ENCODE results near the gene PPP1R12C.

PPP1R12C gene

GRCh38 chr19:55105237-55105636, 12.2 kb downstream of the PPP1R12C start:
- peaks cover 23 to 56% of the 10 kb centered on the region in 2 donors for H3K36me3 ChIP-seq (replicated peaks in 1 of 2; ENCODE audit: control insufficient read depth in 2 of 2, insufficient read depth in 2 of 2, low read length in 2 of 2)
- no peak overlapping the region for H3K4me3 ChIP-seq (ENCODE audit: low read length in 2 of 2)
- peaks cover 9% of the 10 kb centered on the region for H3K79me1 ChIP-seq (ENCODE audit: low read depth, low read length)
- no peak overlapping the region for H3K23ac ChIP-seq (ENCODE audit: low read depth, low read length, poor library complexity)
- H3K14ac ChIP-seq (ENCODE audit: low read length): no peak overlapping the region
- H2BK5ac ChIP-seq (ENCODE audit: low read length): no peak overlapping the region
- H3K9me3 ChIP-seq (replicated peaks in 1 of 2; ENCODE audit: control insufficient read depth in 2 of 2, insufficient read depth in 1 of 2, low read depth in 1 of 2, low read length in 2 of 2): peaks cover 6 to 7% of the 10 kb centered on the region in 2 donors
- H2AFZ ChIP-seq (ENCODE audit: low read length): no peak overlapping the region
- no peaks in the 10 kb centered on the region for H3K4me1 ChIP-seq (ENCODE audit: control insufficient read depth in 2 of 2, insufficient read depth in 1 of 2, low read depth in 1 of 2, low read length in 2 of 2)
- no peak overlapping the region for H3K4ac ChIP-seq (ENCODE audit: low read length)
- H2BK12ac ChIP-seq (ENCODE audit: low read length): no peak overlapping the region
- H3K4me2 ChIP-seq (ENCODE audit: insufficient read depth, low read length, poor library complexity, severe bottlenecking): no peak overlapping the region
- no peak overlapping the region for H3K27ac ChIP-seq (replicated peaks; ENCODE audit: low read length)
- WGBS, 2 donors (ENCODE audit: extremely low coverage in 2 of 2, insufficient read length in 2 of 2, insufficient replicate concordance in 1 of 2): no CpG with 5 or more reads among the region's 2 CpGs
- H3K9ac ChIP-seq (ENCODE audit: low read depth, low read length, poor library complexity): no peak overlapping the region
- no peak overlapping the region for H2BK120ac ChIP-seq (ENCODE audit: low read depth, low read length)
- no peaks in the 10 kb centered on the region for H3K27me3 ChIP-seq (ENCODE audit: control insufficient read depth in 3 of 3, insufficient read depth in 3 of 3, low read depth in 1 of 3, low read length in 3 of 3)
- H2AK5ac ChIP-seq (ENCODE audit: low read depth, low read length): no peak overlapping the region
- no peak overlapping the region for H3K18ac ChIP-seq (ENCODE audit: low read length)
- no peak for DNase-seq (ENCODE audit: low spot score)
- no peak overlapping the region for H4K91ac ChIP-seq (ENCODE audit: low read depth, low read length, poor library complexity)
- no peak overlapping the region for H4K8ac ChIP-seq (ENCODE audit: low read depth, low read length)
- H2BK15ac ChIP-seq (ENCODE audit: low read length): no peak overlapping the region

GRCh38 chr19:55103190-55103589, 14.2 kb downstream of the PPP1R12C start:
- H3K18ac ChIP-seq (ENCODE audit: low read length): no peak overlapping the region
- H3K4me2 ChIP-seq (ENCODE audit: insufficient read depth, low read length, poor library complexity, severe bottlenecking): no peak overlapping the region
- H2BK15ac ChIP-seq (ENCODE audit: low read length): no peak overlapping the region
- no peak overlapping the region for H2AK5ac ChIP-seq (ENCODE audit: low read depth, low read length)
- no peak for DNase-seq (ENCODE audit: low spot score)
- peaks cover 6 to 7% of the 10 kb centered on the region in 2 donors for H3K9me3 ChIP-seq (replicated peaks in 1 of 2; ENCODE audit: control insufficient read depth in 2 of 2, insufficient read depth in 1 of 2, low read depth in 1 of 2, low read length in 2 of 2)
- no peaks in the 10 kb centered on the region for H3K4me1 ChIP-seq (ENCODE audit: control insufficient read depth in 2 of 2, insufficient read depth in 1 of 2, low read depth in 1 of 2, low read length in 2 of 2)
- H3K4me3 ChIP-seq (ENCODE audit: low read length in 2 of 2): peak overlapping the region in 1 of 2 donors; percentile 47
- H2BK120ac ChIP-seq (ENCODE audit: low read depth, low read length): no peak overlapping the region
- H2BK5ac ChIP-seq (ENCODE audit: low read length): no peak overlapping the region
- peaks cover 10% of the 10 kb centered on the region for H3K79me1 ChIP-seq (ENCODE audit: low read depth, low read length)
- H3K9ac ChIP-seq (ENCODE audit: low read depth, low read length, poor library complexity): no peak overlapping the region
- no peak overlapping the region for H3K23ac ChIP-seq (ENCODE audit: low read depth, low read length, poor library complexity)
- H3K27me3 ChIP-seq (ENCODE audit: control insufficient read depth in 3 of 3, insufficient read depth in 3 of 3, low read depth in 1 of 3, low read length in 3 of 3): no peaks in the 10 kb centered on the region
- H2BK12ac ChIP-seq (ENCODE audit: low read length): no peak overlapping the region
- no peak overlapping the region for H4K91ac ChIP-seq (ENCODE audit: low read depth, low read length, poor library complexity)
- no peak overlapping the region for H2AFZ ChIP-seq (ENCODE audit: low read length)
- peaks cover 20 to 51% of the 10 kb centered on the region in 2 donors for H3K36me3 ChIP-seq (replicated peaks in 1 of 2; ENCODE audit: control insufficient read depth in 2 of 2, insufficient read depth in 2 of 2, low read length in 2 of 2)
- no peak overlapping the region for H3K27ac ChIP-seq (replicated peaks; ENCODE audit: low read length)
- no peak overlapping the region for H3K14ac ChIP-seq (ENCODE audit: low read length)
- no CpG with 5 or more reads among the region's 9 CpGs for WGBS, 2 donors (ENCODE audit: extremely low coverage in 2 of 2, insufficient read length in 2 of 2, insufficient replicate concordance in 1 of 2)
- no peak overlapping the region for H3K4ac ChIP-seq (ENCODE audit: low read length)
- H4K8ac ChIP-seq (ENCODE audit: low read depth, low read length): no peak overlapping the region

- peak overlapping the region; percentile 26 for H3K23ac ChIP-seq (ENCODE audit: low read depth, low read length, poor library complexity)
- no CpG with 5 or more reads among the region's 10 CpGs for WGBS, 2 donors (ENCODE audit: extremely low coverage in 2 of 2, insufficient read length in 2 of 2, insufficient replicate concordance in 1 of 2)
Measured at GRCh38 chr19:55101261-55101660, 16.2 kb downstream of the PPP1R12C start.

GRCh38 chr19:55099557-55100506, 17.6 kb downstream of the PPP1R12C start:
- Histone ChIP-seq H4K91ac (ENCODE audit: low read depth, low read length, poor library complexity) (no peak overlapping the region), H2BK120ac (ENCODE audit: low read depth, low read length) (no peak overlapping the region), H3K79me1 (ENCODE audit: low read depth, low read length) (peaks cover 12% of the 10 kb centered on the region), H3K4me1 (ENCODE audit: control insufficient read depth in 2 of 2, insufficient read depth in 1 of 2, low read depth in 1 of 2, low read length in 2 of 2) (peaks cover 0 to 7% of the 10 kb centered on the region in 2 donors), H3K9me3 (replicated peaks in 1 of 2; ENCODE audit: control insufficient read depth in 2 of 2, insufficient read depth in 1 of 2, low read depth in 1 of 2, low read length in 2 of 2) (peaks cover 5 to 6% of the 10 kb centered on the region in 2 donors), H3K18ac (ENCODE audit: low read length) (no peak overlapping the region), H3K36me3 (replicated peaks in 1 of 2; ENCODE audit: control insufficient read depth in 2 of 2, insufficient read depth in 2 of 2, low read length in 2 of 2) (peaks cover 16 to 48% of the 10 kb centered on the region in 2 donors), H2BK15ac (ENCODE audit: low read length) (no peak overlapping the region), H3K9ac (ENCODE audit: low read depth, low read length, poor library complexity) (peak overlapping the region; percentile 47), H3K14ac (ENCODE audit: low read length) (no peak overlapping the region), H2AFZ (ENCODE audit: low read length) (no peak overlapping the region), H3K27me3 (ENCODE audit: control insufficient read depth in 3 of 3, insufficient read depth in 3 of 3, low read depth in 1 of 3, low read length in 3 of 3) (no peaks in the 10 kb centered on the region), H2BK5ac (ENCODE audit: low read length) (peak overlapping the region; percentile 66), H2BK12ac (ENCODE audit: low read length) (no peak overlapping the region), H2AK5ac (ENCODE audit: low read depth, low read length) (no peak overlapping the region), H3K4ac (ENCODE audit: low read length) (no peak overlapping the region), H4K8ac (ENCODE audit: low read depth, low read length) (no peak overlapping the region), H3K4me3 (ENCODE audit: low read length in 2 of 2) (no peak overlapping the region), H3K27ac (replicated peaks; ENCODE audit: low read length) (no peak overlapping the region), H3K23ac (ENCODE audit: low read depth, low read length, poor library complexity) (no peak overlapping the region), H3K4me2 (ENCODE audit: insufficient read depth, low read length, poor library complexity, severe bottlenecking) (no peak overlapping the region)
- DNase-seq (ENCODE audit: low spot score): no peak
- WGBS, 2 donors (ENCODE audit: extremely low coverage in 2 of 2, insufficient read length in 2 of 2, insufficient replicate concordance in 1 of 2): no CpG with 5 or more reads among the region's 27 CpGs

More at GRCh38 chr19:55101261-55101660, 16.2 kb downstream of the PPP1R12C start:
- Histone ChIP-seq H4K91ac (ENCODE audit: low read depth, low read length, poor library complexity) (no peak overlapping the region), H3K4ac (ENCODE audit: low read length) (no peak overlapping the region), H3K4me3 (ENCODE audit: low read length in 2 of 2) (no peak overlapping the region), H3K4me2 (ENCODE audit: insufficient read depth, low read length, poor library complexity, severe bottlenecking) (no peak overlapping the region), H3K9me3 (replicated peaks in 1 of 2; ENCODE audit: control insufficient read depth in 2 of 2, insufficient read depth in 1 of 2, low read depth in 1 of 2, low read length in 2 of 2) (peaks cover 5 to 6% of the 10 kb centered on the region in 2 donors), H2BK15ac (ENCODE audit: low read length) (no peak overlapping the region), H3K36me3 (replicated peaks in 1 of 2; ENCODE audit: control insufficient read depth in 2 of 2, insufficient read depth in 2 of 2, low read length in 2 of 2) (peaks cover 16 to 43% of the 10 kb centered on the region in 2 donors), H3K4me1 (ENCODE audit: control insufficient read depth in 2 of 2, insufficient read depth in 1 of 2, low read depth in 1 of 2, low read length in 2 of 2) (no peaks in the 10 kb centered on the region), H3K14ac (ENCODE audit: low read length) (no peak overlapping the region), H3K79me1 (ENCODE audit: low read depth, low read length) (peaks cover 12% of the 10 kb centered on the region), H2BK5ac (ENCODE audit: low read length) (no peak overlapping the region), H3K27ac (replicated peaks; ENCODE audit: low read length) (no peak overlapping the region), H2BK12ac (ENCODE audit: low read length) (no peak overlapping the region), H3K9ac (ENCODE audit: low read depth, low read length, poor library complexity) (no peak overlapping the region), H3K18ac (ENCODE audit: low read length) (no peak overlapping the region), H2AK5ac (ENCODE audit: low read depth, low read length) (no peak overlapping the region), H2AFZ (ENCODE audit: low read length) (no peak overlapping the region), H2BK120ac (ENCODE audit: low read depth, low read length) (no peak overlapping the region), H3K27me3 (ENCODE audit: control insufficient read depth in 3 of 3, insufficient read depth in 3 of 3, low read depth in 1 of 3, low read length in 3 of 3) (no peaks in the 10 kb centered on the region), H4K8ac (ENCODE audit: low read depth, low read length) (no peak overlapping the region)
- no peak for DNase-seq (ENCODE audit: low spot score)
